Muscle of leg (tissue), 9 donors: Measurements from ENCODE around the gene ZNF428. TPM values are rescaled to one million over a fixed set of nuclear protein-coding genes. Genes with fewer than 3 reads are reported as not detected.

Experiments used
- polyA plus RNA-seq, 8 donors: library from polyadenylated mRNA; unstranded; fragments of 120-200 nt; gene quantifications; one replicate each; pipeline versions ENCODE4 v1.2.1 to v1.2.3, GENCODE V29; 2013; ENCODE audit warnings: inconsistent platforms in 1 of 8, low replicate concordance in 1 of 8; ENCODE audit not compliant: insufficient read length in 8 of 8, insufficient read depth in 1 of 8
- total RNA-seq: library from RNA; stranded (reverse); fragments of 120-200 nt; gene quantifications from one replicate; pipeline ENCODE4 v1.2.4, GENCODE V29; 2013

Gene ZNF428
- total and polyA plus RNA-seq, 9 donors = 55.9 to 80.5 (median 71.7) TPM

Other genes starting within 250 kb of the ZNF428 start
- not detected for gene TEX101, start 204.7 kb downstream of the ZNF428 start, total RNA-seq
- under 1 TPM in 1 of 8 donors, not detected in 7; 0.17 TPM for gene TEX101, start 204.7 kb downstream of the ZNF428 start, polyA plus RNA-seq
- gene LYPD3, start 154.0 kb downstream of the ZNF428 start, total RNA-seq = 0.49 TPM
- gene LYPD3, start 154.0 kb downstream of the ZNF428 start, polyA plus RNA-seq = 10 to 100 TPM in 1 of 8 donors, 1 to 10 TPM in 2, under 1 TPM in 5; 0.39 to 13.9 (median 0.88) TPM
- 6.6 TPM for gene PHLDB3, start 114.9 kb downstream of the ZNF428 start, total RNA-seq
- 1 to 10 TPM; 2.8 to 8.0 (median 4.4) TPM for gene PHLDB3, start 114.9 kb downstream of the ZNF428 start, polyA plus RNA-seq
- 19.6 TPM for gene ETHE1, start 92.4 kb downstream of the ZNF428 start, total RNA-seq
- gene ETHE1, start 92.4 kb downstream of the ZNF428 start, polyA plus RNA-seq = 10 to 100 TPM; 12.0 to 22.5 (median 17.0) TPM
- gene ZNF575, start 86.4 kb downstream of the ZNF428 start, total RNA-seq = 0.62 TPM
- 1 to 10 TPM; 2.2 to 5.0 (median 3.4) TPM for gene ZNF575, start 86.4 kb downstream of the ZNF428 start, polyA plus RNA-seq
- 27.7 TPM for gene XRCC1, start 44.1 kb downstream of the ZNF428 start, total RNA-seq
- 10 to 100 TPM; 28.4 to 42.5 (median 35.7) TPM for gene XRCC1, start 44.1 kb downstream of the ZNF428 start, polyA plus RNA-seq
- gene PINLYP, start 43.8 kb downstream of the ZNF428 start, total RNA-seq = 5.0 TPM
- gene PINLYP, start 43.8 kb downstream of the ZNF428 start, polyA plus RNA-seq = 1 to 10 TPM; 4.6 to 7.7 (median 6.2) TPM
- gene IRGQ, start 23.5 kb downstream of the ZNF428 start, total RNA-seq = 11.4 TPM
- 10 to 100 TPM in 7 of 8 donors, 1 to 10 TPM in 1; 9.7 to 15.1 (median 12.5) TPM for gene IRGQ, start 23.5 kb downstream of the ZNF428 start, polyA plus RNA-seq
- 7.8 TPM for gene ZNF576, start 23.0 kb downstream of the ZNF428 start, total RNA-seq
- gene ZNF576, start 23.0 kb downstream of the ZNF428 start, polyA plus RNA-seq = 10 to 100 TPM in 5 of 8 donors, 1 to 10 TPM in 3; 8.3 to 12.1 (median 10.5) TPM
- 0.18 TPM for gene SRRM5, start 7.5 kb downstream of the ZNF428 start, total RNA-seq
- gene SRRM5, start 7.5 kb downstream of the ZNF428 start, polyA plus RNA-seq = under 1 TPM; 0.17 to 0.57 (median 0.41) TPM
- 7.8 TPM for gene CADM4, start 20.2 kb upstream of the ZNF428 start, total RNA-seq
- gene CADM4, start 20.2 kb upstream of the ZNF428 start, polyA plus RNA-seq = 10 to 100 TPM in 5 of 8 donors, 1 to 10 TPM in 3; 6.7 to 27.1 (median 13.2) TPM
- gene PLAUR, start 50.5 kb upstream of the ZNF428 start, total RNA-seq = 4.9 TPM
- gene PLAUR, start 50.5 kb upstream of the ZNF428 start, polyA plus RNA-seq = 1 to 10 TPM; 5.1 to 8.9 (median 7.4) TPM
- not detected for gene IRGC, start 96.4 kb upstream of the ZNF428 start, total RNA-seq
- under 1 TPM in 2 of 8 donors, not detected in 6; 0.07 to 0.09 TPM for gene IRGC, start 96.4 kb upstream of the ZNF428 start, polyA plus RNA-seq
- 20.6 TPM for gene SMG9, start 135.3 kb upstream of the ZNF428 start, total RNA-seq
- 10 to 100 TPM; 30.1 to 47.6 (median 37.1) TPM for gene SMG9, start 135.3 kb upstream of the ZNF428 start, polyA plus RNA-seq
- 0.40 TPM for gene KCNN4, start 161.3 kb upstream of the ZNF428 start, total RNA-seq
- 1 to 10 TPM in 2 of 8 donors, under 1 TPM in 6; 0.23 to 1.2 (median 0.73) TPM for gene KCNN4, start 161.3 kb upstream of the ZNF428 start, polyA plus RNA-seq
- 0.22 TPM for gene LYPD5, start 182.8 kb upstream of the ZNF428 start, total RNA-seq
- gene LYPD5, start 182.8 kb upstream of the ZNF428 start, polyA plus RNA-seq = under 1 TPM; 0.22 to 0.83 (median 0.38) TPM
- gene ZNF283, start 207.7 kb upstream of the ZNF428 start, total RNA-seq = 16.8 TPM
- 10 to 100 TPM in 2 of 8 donors, 1 to 10 TPM in 6; 5.9 to 13.1 (median 8.8) TPM for gene ZNF283, start 207.7 kb upstream of the ZNF428 start, polyA plus RNA-seq